GM18508 (cell line): Measurements from ENCODE around the gene RIPPLY2.
"Not testable (repeated sequence)": the region's sequence is repeated elsewhere in the genome, so short reads cannot be mapped to it uniquely, and the experiment has no call there.

ENCODE experiments used
- ATAC-seq: cut with Tn5 transposase; IDR thresholded peaks from one replicate; pipeline ENCODE4 v1.9.1; 2021; ENCODE audit warnings: moderate number of reproducible peaks; ENCODE audit not compliant: insufficient read depth, unreplicated experiment

The RIPPLY2 gene, protein sequence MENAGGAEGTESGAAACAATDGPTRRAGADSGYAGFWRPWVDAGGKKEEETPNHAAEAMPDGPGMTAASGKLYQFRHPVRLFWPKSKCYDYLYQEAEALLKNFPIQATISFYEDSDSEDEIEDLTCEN

GRCh38 chr6:83853178-83854000 is at the start of gene RIPPLY2:
Gene RIPPLY2, plus strand, starts transcription at chr6:83853360. Its CDS starts 57 bp downstream, at chr6:83853417.
- no peak for ATAC-seq

DNA sequence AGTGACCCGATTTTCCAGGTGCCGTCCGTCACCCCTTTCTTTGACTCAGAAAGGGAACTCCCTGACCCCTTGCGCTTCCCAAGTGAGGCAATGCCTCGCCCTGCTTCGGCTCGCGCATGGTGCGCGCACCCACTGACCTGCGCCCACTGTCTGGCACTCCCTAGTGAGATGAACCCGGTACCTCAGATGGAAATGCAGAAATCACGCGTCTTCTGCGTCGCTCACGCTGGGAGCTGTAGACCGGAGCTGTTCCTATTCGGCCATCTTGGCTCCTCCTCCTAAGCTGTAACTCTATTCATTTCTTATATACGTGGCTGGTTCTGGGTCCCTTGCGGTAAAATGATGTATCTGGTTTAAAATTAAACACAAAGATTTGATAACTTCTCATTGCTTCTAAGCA is 49.7 kb upstream of the RIPPLY2 start:
- ATAC-seq = not testable (repeated sequence)

GRCh38 chr6:83804886-83805285 is 48.3 kb upstream of the RIPPLY2 start:
- no peak for ATAC-seq

GRCh38 chr6:83808005-83808404 is 45.2 kb upstream of the RIPPLY2 start:
- ATAC-seq = no peak

GRCh38 chr6:83808926-83809325 is 44.2 kb upstream of the RIPPLY2 start:
- ATAC-seq = no peak

GRCh38 chr6:83812595-83812994 is 40.6 kb upstream of the RIPPLY2 start:
- no peak for ATAC-seq

GRCh38 chr6:83815631-83816272 is 37.4 kb upstream of the RIPPLY2 start:
- no peak for ATAC-seq

- no peak for ATAC-seq
Observed at GRCh38 chr6:83822629-83823169, 30.5 kb upstream of the RIPPLY2 start.

- no peak for ATAC-seq
Observed at GRCh38 chr6:83824388-83824801, 28.8 kb upstream of the RIPPLY2 start.

- no peak for ATAC-seq
Observed at GRCh38 chr6:83824831-83825230, 28.3 kb upstream of the RIPPLY2 start.

GRCh38 chr6:83827050-83827449 is 26.1 kb upstream of the RIPPLY2 start:
- ATAC-seq = no peak

GRCh38 chr6:83838727-83839126 is 14.4 kb upstream of the RIPPLY2 start:
- ATAC-seq = no peak

- ATAC-seq = no peak
Observed at GRCh38 chr6:83844170-83844569, 9.0 kb upstream of the RIPPLY2 start.

GRCh38 chr6:83846291-83846690 is 6.9 kb upstream of the RIPPLY2 start:
- ATAC-seq = no peak

DNA sequence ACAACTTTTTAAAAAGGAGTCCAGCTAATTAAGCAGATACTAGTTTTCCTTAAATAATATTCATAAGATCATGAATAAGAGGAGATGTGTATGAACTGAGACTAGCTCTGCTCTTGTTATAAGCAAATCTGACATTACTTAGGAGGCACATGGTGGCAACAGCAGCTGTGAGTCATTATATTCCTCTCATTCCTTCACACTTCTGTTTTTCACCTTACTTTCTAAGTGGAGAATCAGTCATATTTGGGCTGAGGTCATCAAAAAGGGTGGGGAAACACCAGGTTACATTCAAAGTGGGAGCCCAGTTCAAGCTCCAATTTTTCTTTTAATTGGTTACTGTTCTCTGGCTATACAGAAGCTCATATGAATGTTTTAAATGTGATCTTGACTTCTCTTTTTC is 6.0 kb upstream of the RIPPLY2 start:
- peak; percentile 98 for ATAC-seq

GRCh38 chr6:83849127-83849526 is 4.0 kb upstream of the RIPPLY2 start:
- ATAC-seq = no peak

GRCh38 chr6:83849610-83850009 is 3.5 kb upstream of the RIPPLY2 start:
- ATAC-seq = no peak

- ATAC-seq = no peak
Observed at GRCh38 chr6:83852528-83853177, 507 bp upstream of the RIPPLY2 start.

GRCh38 chr6:83854001-83854501 is 891 bp downstream of the RIPPLY2 start:
- no peak for ATAC-seq

DNA sequence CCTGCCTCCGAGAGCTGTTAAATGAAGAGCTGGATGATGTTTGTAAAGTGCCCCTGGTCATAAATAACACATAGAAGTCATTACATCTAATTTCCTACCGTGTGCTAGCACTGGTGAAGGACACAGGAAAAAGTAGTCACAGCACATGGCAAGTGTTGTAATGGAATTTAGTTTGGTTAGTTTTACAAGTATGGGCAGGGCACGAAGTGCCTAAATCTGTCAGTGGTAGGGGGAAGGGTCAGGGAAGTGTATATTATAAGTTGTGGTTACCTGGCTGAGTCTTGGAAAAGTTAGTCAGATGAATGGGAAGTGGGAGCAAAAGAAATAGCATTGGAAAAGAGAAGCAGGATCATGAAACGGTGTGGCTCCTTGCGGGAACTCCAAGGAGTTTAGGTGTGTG is 1.6 kb downstream of the RIPPLY2 start:
- no peak for ATAC-seq
